HTERT RPE-1 (cell line): ENCODE results near the gene SLC35B4.
"Not testable (repeated sequence)": the region's sequence is repeated elsewhere in the genome, so short reads cannot be mapped to it uniquely, and the experiment has no call there.

Experiments used
- in situ Hi-C: fragments of 300-500 bp; cut with MboI; formaldehyde crosslinking; loops from 4 replicates; pipeline ENCODE4 v1.14.3; 2020; ENCODE audit warnings: low sequenced_read_pairs

Gene SLC35B4

DNA sequence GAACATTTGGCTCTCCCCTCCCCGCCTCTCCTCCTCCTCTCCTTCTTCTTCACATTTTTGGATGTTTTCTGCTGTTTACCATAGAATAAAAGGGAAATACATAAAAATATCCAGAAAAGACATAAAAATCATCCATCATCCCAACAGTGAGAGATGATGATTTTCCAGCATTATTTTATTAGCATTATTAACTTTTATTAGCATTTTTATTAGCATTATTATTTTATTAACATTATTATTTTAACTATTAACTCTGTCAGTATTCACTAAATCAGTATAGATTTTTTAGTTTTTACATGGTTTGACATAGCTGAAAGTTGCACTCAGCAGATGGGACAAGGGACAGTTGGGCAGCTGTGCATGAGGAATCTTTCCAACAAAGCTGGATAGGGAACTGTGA is 16.2 kb upstream of the SLC35B4 start:
- in situ Hi-C loops, result no loop called here

DNA sequence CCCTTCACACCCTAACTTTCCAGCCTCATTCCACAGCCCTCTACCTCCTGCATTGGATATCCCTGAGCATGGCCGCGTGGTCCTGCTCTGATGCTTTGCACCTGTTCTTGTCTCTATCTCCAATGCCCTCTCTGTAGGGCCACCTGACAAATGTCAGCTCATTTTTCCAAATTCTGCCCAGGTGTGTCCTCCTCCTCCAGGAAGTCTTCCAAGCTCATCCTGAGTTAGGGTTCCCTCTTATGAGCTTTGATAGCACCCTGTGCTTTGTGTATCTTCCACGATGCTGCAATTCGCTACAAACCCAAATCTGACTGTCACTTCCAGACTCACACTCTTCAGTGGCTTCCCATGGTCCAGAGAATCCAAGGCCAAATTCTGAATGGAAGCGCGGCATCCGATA is 14.7 kb upstream of the SLC35B4 start:
- in situ Hi-C loops, result no loop called here

DNA sequence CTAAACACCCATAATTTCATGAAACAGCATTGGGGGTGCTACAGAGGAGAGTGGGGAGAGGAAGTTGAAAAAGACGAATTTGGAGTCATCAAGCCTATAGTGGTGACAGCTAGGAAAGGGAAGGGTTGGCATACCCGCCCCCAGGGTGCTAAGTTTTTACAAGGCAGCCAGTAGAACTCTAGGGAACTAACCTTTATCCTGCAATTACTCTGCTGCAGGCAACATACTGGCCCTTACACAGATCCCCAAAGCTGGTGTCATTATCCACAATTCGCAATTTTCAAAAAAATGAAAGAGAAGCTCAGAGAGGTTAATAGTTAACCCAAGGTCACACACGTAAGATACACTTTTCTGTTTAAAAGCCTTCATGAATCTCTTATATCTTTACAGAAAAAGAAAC is 14.2 kb upstream of the SLC35B4 start:
- in situ Hi-C loops, result no loop called here

DNA sequence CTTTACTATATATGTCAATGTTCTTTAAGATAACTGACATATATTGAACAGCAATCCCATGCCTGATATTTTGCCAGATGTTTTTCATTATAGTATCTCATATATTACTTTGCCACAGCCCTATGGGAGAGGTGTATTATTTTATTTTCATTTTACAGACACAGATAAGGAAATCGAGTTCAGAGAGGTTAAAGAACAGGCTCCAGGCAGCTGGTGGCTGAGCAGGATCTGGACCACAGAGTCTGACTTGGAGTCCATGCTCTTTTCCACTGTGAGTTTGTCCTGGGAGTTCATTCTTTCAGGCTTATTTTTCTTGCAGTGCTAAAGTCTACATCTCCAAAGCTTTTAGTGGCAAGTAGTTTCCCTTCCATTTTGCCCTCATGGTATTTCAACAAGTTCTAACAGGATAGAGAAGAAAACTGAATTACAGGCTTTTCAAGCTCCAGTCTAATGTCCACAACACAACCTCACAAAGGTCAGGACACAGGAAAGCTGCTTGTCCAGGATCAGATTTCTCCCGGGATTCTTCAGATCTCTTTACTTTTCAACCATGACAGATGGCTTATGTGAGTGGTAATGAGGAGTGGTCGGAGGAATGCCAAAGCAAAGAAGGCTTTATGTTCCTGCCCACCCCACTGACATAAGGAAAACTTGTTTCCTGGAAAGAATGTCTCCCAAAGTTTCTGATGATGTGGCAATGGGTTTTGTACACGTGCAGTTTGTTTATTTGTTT is 13.1 kb upstream of the SLC35B4 start:
- in situ Hi-C loops, result no loop called here

DNA sequence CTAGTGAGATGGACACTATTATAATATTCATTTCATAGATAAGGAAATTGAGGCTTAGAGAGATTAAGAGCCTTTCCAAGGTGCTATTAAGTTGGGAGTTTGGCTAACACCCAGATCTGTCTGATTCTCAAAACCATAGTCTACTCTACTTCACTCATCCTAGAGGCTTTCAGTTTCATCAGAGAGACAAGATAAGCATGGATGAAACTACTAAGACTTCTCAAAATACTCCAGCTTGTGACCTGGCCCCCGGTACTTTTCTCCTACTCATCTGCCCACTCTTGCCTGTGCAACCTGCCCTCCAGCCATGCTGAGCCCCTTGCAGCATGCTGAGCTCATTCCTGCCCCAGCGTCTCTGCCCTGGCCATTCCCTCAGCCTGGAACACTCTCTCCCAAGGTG is 12.2 kb upstream of the SLC35B4 start:
- in situ Hi-C loops, result no loop called here

DNA sequence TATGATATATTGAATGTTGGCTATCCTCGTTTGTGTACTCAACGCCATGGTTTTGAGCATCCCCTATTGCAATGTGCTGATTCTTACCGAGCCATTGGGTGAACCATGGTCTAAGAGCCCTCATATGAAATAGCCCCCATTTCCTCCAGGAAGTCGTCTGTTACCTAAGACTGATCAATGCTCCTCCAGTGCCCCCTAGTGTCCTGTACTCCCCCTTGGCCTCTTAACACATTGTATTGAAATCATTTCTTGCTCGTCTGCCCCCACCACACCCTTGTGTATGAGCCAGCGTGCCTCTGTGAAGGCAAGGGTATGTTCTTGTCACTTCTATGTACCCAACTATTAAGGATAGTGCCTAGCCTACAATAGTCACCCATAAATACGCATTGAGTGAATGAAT is 11.2 kb upstream of the SLC35B4 start:
- in situ Hi-C loops, result no loop called here

DNA sequence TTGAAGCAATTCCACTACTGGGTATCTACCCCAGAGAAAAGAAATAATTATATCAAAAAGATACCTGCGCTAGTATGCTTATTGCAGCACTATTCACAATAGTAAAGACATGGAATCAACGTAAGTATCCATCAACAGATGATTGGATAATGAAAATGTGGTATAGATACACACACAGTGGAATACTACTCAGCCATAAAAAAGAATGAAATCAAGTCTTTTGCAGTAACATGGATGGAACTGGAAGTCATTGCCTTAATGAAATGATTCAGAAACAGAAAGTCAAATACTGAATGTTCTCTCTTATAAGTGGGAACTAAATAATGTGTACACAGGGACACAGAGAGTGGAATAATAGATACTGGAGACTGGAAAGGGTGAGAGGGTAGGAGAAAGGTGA is 7.4 kb upstream of the SLC35B4 start:
- in situ Hi-C loops, result no loop called here

DNA sequence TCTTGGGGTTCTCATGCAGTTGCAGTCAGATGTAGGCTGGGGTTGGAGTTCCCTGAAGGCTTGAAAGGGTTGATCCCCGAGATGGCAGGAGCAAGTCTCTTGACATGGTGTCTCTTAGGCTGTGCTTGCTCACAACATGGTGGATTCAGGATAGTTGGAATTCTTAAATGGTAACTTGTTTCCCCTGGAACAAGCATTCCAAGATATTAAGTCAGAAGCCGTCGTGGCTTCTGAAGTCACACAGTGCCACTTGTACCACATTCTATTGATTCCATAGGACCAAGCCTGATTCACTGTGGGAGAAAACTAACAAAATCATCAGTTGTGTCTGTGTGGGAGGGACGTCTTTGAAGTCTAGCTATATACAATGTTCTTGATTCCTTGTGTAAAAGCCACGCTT is 3.5 kb upstream of the SLC35B4 start:
- in situ Hi-C loops, result no loop called here

DNA sequence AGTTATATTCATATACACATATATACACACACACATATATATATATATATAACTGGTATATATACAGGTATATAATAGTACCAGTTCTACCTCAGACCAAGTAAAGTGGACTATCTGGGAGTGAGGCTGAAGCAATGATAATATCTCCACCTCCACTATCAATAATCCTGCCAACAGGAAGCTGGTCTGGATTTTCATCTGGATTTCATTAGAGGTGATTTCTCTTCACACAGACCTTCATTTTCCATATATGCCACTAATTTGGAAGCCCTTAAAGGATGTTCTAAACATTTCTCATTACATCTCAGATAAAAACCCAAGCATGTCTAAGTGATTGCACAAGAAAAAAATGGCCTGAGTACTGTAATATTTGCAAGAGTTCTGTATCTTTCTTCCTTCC is 1.7 kb upstream of the SLC35B4 start:
- in situ Hi-C loops, result no loop called here

DNA sequence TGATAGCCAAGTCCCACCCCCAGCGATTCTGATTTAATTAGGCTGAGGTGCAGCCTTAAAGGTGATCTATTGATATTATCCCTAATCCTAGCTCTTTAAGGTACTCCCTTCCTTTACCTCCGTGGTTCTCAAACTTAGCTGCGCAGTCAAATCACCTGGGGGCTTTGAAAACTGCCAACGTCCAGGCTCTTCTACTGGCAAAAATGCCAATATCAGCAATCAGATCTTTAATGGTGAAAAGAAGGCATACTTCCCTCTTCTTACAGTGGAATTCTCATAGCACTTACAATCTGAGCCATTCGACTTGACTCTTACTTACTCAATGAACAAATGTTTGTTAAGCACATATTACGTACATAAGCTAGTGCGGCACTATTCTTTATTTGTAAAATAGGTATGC is 704 bp upstream of the SLC35B4 start:
- in situ Hi-C loops, result no loop called here

DNA sequence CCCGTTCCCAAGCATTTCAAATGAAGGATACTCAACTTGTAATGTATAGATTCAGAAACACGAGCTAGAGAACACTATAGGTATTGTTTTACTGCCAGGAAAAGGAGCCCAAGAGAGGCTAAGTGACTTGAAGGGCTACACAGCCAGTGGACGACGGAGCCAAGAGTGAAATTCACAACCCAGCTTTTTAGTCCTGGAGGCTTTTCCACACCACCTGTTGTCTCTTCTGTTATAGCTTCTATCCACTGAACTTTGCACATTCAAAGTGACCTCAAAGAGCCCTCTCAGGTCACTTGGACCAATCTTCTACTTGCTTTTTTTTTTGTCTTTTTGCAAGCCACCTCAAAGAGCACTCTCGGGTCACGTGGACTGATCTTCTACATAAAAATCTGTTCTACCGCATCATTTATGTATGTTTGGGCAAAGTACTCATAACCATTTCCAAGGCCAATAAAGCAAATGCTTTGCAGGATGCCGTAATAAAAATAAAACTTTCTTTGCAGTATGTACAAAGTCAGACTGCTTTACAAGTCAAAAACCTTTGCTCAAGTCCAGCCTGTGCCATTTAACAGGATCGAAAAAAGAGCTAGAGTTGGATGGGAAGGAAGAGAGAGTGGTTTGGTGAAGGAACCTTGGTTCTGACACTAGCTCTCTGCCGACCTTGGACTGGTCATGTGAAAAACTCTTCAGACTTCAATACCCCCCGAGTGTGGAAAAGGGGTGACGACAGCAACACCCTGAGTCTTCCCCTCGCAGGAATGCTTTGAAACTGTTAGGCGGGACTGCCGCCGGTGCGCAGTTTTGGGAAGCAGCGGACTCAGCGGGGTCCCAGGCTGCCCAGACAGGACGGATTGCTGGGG is 821 bp downstream of the SLC35B4 start:
- in situ Hi-C loops, result no loop called here

DNA sequence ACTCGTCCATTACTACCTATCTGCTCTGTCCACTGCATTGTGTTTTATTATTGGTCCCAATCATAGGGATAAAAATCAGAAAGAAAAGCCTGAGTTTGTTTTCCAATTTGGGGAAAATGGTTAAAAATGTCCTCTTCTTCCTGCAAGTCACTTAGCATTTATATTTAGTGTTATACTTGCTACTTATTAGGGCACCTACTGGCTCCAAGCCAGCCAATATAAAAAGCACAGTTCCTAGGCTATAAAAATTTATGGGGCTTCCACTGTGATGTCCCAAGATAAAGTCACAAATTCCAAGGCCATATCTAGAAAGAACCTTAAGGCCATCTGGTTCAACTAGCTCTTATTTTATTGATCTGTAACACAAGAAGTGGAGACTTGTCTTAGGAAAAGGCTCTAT is 3.2 kb downstream of the SLC35B4 start:
- in situ Hi-C loops, result no loop called here

DNA sequence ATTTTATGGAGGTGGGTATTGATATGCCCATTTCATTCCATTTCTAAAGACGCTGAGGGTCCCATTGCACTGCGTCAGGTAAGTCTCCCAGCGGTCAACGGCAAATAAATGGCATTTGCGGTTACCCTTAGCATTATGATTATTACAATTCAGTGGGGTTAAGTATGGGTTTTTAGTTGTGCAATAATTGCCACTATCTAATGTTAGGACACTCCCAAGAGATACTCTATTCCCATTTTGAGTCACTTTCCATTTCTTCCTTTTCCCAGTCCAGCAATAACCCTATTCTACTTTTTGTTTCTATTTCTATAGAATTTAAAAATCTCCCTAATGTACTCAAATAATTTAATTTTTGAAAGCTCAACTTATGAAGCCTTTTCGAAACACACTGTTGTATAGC is 4.0 kb downstream of the SLC35B4 start:
- in situ Hi-C loops, result no loop called here

DNA sequence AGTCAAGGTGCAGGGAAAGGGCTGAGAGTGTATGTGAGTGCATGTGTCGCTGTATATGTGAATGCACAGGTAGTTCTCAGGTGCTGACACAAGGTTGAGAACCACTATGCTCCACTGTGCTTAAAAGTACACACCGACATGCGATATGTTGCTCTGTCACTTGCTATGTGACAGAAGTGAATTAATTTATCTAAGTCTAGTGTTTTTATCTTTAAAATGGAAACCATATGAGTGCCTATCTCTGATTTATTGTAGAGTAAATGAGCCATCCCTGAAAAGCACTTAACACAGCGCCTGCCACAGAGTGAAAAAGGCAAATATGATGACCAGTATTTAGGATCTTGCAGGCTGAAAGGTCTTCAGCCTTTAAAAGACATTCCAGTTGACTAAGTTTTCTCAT is 4.9 kb downstream of the SLC35B4 start:
- in situ Hi-C loops, result no loop called here

DNA sequence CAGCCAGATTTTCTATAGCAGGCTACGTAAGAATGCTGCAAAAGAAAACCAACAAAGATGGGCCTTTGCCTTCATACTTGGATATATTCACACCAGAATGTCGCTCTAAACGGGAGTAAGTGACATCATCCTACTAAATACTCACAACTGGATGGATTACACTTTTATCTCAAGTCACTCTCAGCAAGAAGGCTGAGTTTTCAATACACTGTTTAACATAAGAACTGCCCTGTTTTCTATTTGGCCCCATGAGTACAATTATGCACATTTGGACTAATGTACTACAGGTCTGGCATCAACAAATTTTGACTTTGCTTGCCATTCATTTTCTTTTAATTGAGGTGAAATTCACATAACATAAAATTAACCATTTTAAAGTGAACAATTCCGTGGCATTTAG is 8.2 kb downstream of the SLC35B4 start:
- in situ Hi-C loops, result no loop called here

DNA sequence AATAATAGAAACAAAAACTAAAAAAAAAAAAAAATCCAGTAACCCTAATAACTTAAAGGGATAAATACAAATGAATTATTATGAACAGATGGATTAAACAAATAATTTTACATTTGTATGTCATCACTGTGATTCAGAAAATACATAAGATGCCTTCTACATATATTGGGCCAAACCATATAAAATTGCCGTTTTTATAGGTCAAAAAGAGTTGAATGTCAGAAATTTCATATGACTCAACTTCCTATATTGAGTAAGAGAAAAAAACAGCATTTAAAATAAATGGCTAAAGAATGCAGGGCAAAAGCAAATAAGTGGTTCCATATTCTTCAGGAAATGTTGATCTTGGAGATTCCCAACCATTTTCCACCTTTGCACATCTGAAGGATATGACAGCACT is 9.4 kb downstream of the SLC35B4 start:
- in situ Hi-C loops, result no loop called here

DNA sequence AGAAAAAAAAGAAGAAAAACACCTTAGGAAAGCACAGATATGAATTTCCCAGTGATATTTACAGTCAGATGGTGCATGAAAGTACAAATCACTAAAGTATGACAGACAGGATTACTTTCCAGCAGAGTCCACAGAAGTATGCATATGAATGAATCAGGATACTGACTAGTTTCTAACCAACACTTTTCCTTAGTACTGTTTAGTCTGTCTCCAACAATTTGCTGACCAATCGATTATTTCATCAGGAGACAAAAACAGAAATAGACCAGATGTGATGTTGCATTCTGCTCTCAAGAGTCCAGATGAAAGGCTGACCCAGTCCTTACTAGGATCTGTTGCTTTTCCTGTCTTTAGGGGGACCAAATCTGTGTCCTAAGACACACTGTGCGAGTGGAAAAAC is 14.6 kb downstream of the SLC35B4 start:
- in situ Hi-C loops, result no loop called here

DNA sequence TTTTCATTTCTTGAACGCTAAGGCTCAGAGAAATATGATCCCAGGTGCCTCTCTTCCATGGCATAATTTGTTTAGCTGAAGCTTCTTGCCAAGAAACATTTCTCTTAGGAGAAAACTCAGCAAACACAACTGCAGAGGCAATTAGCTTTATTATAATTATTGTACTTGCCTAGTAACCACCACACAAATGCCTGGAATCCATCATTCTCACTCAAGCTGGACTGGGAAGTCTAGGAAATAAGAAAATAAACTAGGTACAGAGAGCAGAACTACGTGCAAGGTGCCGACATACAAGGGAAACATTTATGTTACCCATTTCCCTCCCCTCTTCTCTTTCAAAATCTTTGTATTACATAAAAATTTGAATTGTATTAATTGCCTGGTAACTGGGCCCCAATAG is 15.1 kb downstream of the SLC35B4 start:
- in situ Hi-C loops, result no loop called here

DNA sequence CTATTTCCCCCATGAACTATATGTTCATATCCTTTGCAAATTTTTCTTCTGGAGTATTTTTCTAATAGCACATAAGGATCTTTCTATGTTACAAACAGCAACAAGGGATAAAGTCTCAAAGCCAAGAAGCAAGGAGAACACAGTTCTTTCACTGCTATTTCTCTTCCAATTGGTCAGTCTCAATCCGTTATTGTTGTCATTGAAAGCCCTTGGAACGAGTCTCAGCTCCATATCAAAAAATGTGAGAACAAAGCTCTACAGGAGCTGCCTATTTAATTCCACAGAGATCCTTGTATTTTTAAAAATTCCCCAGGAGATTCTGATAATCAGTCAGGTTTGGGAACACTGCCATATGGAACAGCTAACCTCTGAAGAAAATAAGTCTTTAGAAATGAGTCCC is 15.7 kb downstream of the SLC35B4 start:
- in situ Hi-C loops, result no loop called here

DNA sequence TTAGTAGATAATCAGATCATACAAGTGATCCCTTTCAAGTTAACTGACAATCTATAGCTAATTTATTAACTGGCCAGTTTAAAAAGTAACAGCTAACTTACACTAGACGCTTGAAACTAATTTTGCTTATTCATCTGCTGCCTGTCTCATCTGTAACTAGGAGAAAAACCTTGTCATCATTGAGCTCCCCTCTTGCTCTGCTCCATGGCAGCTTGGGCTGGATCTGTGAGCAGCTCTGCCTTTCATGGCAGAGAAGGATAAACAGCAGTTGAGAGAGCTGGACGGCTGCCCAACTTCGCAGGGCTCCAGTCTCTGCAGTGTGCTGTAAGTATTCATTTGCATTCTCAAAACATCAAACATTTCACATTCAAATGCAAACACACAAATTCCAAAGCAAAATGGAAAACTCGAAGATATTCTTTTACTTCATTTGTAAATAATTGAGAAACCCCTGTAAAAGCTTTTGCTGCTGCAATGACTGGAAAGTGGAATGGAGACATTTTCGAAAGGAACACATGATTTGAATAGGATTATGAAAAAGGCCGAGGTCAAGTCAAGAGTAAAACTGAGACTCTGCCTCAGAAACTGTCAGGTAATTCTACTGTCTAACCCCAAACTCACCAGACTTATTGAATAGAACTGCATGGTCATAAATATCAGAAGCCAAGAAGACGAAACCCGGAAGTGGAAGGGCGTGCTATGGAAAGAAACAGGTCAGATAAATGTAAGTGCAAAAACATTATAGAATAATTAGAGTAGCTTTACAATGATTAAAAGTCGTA is 17.6 kb downstream of the SLC35B4 start:
- in situ Hi-C loops, result no loop called here

DNA sequence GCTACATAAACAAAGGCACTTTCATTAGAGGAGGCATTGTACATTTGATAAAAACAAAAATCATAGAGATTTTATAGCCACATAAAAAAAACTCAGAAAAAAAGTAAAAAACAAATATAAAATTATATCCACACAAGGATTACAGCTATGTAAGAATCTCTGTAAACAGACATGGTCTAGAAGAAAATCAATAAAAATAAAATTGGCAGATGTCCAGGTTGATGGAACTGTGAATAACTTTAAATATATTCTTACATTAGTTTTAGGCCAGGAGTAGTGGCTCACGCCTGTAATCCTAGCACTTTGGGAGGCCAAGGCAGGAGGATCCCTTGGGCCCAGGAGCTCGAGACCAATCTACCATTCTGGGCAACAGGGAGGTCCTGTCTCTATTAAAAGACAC is 19.2 kb downstream of the SLC35B4 start:
- in situ Hi-C loops, result no loop called here

DNA sequence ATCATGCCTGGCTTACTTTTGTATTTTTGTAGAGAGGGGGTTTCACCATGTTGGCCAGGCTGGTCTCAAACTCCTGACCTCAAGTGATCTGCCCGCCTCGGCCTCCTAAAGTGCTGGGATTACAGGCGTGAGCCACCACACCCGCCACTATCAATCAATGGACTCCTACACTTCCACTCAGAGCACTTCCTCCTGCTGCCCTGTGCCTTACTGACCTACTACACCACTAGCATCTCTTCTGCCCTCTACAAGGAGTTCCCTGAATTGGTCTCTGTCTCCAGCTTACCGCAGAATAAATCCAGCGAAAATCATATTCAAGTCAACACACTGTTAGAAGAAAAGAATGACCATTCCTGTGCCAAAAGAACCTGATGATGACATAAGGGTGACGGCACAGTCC is 20.7 kb downstream of the SLC35B4 start:
- in situ Hi-C loops, result not testable (repeated sequence)
